CD4-positive, alpha-beta T cell treated with Interleukin-4 for 4 hours (primary cell): ENCODE results near the gene UBQLNL.

Source experiments
- DNase-seq: peaks from one replicate; pipeline ENCODE4 v3.0.0-alpha.2; 2020

UBQLNL gene

GRCh38 chr11:5516599-5516998, at the start of gene UBQLNL:
UBQLNL (minus strand) TSS chr11:5516699; CDS start chr11:5516441, 258 bp downstream.
- no peak for DNase-seq

GRCh38 chr11:5564259-5565019, 47.9 kb upstream of the UBQLNL start:
- DNase-seq, result no peak

GRCh38 chr11:5557751-5558150, 41.3 kb upstream of the UBQLNL start:
- no peak for DNase-seq

GRCh38 chr11:5556596-5557188, 40.2 kb upstream of the UBQLNL start:
- no peak for DNase-seq

- DNase-seq, result no peak
Observed at GRCh38 chr11:5553343-5553742, 36.8 kb upstream of the UBQLNL start.

GRCh38 chr11:5550440-5551095, 34.1 kb upstream of the UBQLNL start:
- DNase-seq, result no peak

GRCh38 chr11:5548440-5548839, 31.9 kb upstream of the UBQLNL start, which contains the start of gene OR52H1:
OR52H1 (minus strand) TSS chr11:5548540; CDS start chr11:5545505, 3,035 bp downstream.
- DNase-seq, result no peak

GRCh38 chr11:5547982-5548381, 31.5 kb upstream of the UBQLNL start:
- no peak for DNase-seq

- no peak for DNase-seq
Observed at GRCh38 chr11:5546457-5546856, 30.0 kb upstream of the UBQLNL start.

- DNase-seq, result no peak
Observed at GRCh38 chr11:5541427-5541826, 24.9 kb upstream of the UBQLNL start.

- DNase-seq, result no peak
Observed at GRCh38 chr11:5536482-5536881, 20.0 kb upstream of the UBQLNL start.

GRCh38 chr11:5534046-5534445, 17.5 kb upstream of the UBQLNL start:
- no peak for DNase-seq

- no peak for DNase-seq
Observed at GRCh38 chr11:5531053-5531831, 14.7 kb upstream of the UBQLNL start.

- DNase-seq, result no peak
Observed at GRCh38 chr11:5528495-5528894, 12.0 kb upstream of the UBQLNL start.

GRCh38 chr11:5527716-5528115, 11.2 kb upstream of the UBQLNL start:
- no peak for DNase-seq

- no peak for DNase-seq
Observed at GRCh38 chr11:5524756-5525155, 8.3 kb upstream of the UBQLNL start.

- DNase-seq, result no peak
Observed at GRCh38 chr11:5522308-5522707, 5.8 kb upstream of the UBQLNL start.

- DNase-seq, result no peak
Observed at GRCh38 chr11:5521540-5521939, 5.0 kb upstream of the UBQLNL start.

GRCh38 chr11:5514841-5515240, 1.7 kb downstream of the UBQLNL start:
- DNase-seq, result no peak

GRCh38 chr11:5509803-5510202, 6.7 kb downstream of the UBQLNL start, which contains the start of gene UBQLN3:
UBQLN3 (minus strand) TSS chr11:5509957; CDS start chr11:5509558, 399 bp downstream.
- no peak for DNase-seq

- DNase-seq, result no peak
Observed at GRCh38 chr11:5508605-5509004, 7.9 kb downstream of the UBQLNL start.

- DNase-seq, result no peak
Observed at GRCh38 chr11:5507933-5508305, 8.6 kb downstream of the UBQLNL start.
